ENCODE data around the gene TIAM2. TPM values are rescaled to one million over a fixed set of nuclear protein-coding genes. Genes with fewer than 3 reads are reported as not detected.

The TIAM2 gene
- total RNA-seq, 2 experiments from 2014 or later: 5.4 to 6.2 TPM

GRCh38 chr6:155030148-155030720 is 35.1 kb downstream of the TIAM2 start:
- H3K4me3 ChIP-seq (ENCODE audit: low read depth, low read length, poor library complexity, severe bottlenecking): no peak overlapping the region
- no peaks in the 10 kb centered on the region for H3K36me3 ChIP-seq (ENCODE audit: insufficient read depth, low read length)
- no peaks in the 10 kb centered on the region for H4K20me1 ChIP-seq (ENCODE audit: insufficient read depth, low read length)
- no peaks in the 10 kb centered on the region for H3K9me2 ChIP-seq (ENCODE audit: insufficient read depth, low read length)
- no peaks in the 10 kb centered on the region for H3K79me2 ChIP-seq (ENCODE audit: insufficient read depth, low read depth, low read length)
- H2AFZ ChIP-seq (ENCODE audit: low read length): no peak overlapping the region
- no peaks in the 10 kb centered on the region for H3K9me3 ChIP-seq (ENCODE audit: low read length)
- BruUV-seq (replicated peaks): no TSS peak
- ChIA-PET CTCF (ENCODE audit: unreplicated experiment) (no interaction called here), POLR2A (no interaction called here)
- no peak overlapping the region for H3K27ac ChIP-seq (ENCODE audit: low read depth, low read length, poor library complexity, severe bottlenecking)
- no peak overlapping the region for H3K4me2 ChIP-seq (ENCODE audit: low read length)
- H3K4me1 ChIP-seq (ENCODE audit: insufficient read depth, low read length, poor library complexity, severe bottlenecking): no peaks in the 10 kb centered on the region
- TF ChIP-seq CTCF (conservative IDR thresholded peaks at IDR 0.05; ENCODE audit: low read length): no peak
- no peak for TF ChIP-seq EZH2phosphoT487 (IDR thresholded peaks at IDR 0.05; ENCODE audit: borderline replicate concordance, low read depth, low read length)
- intact Hi-C loops (cut with micrococcal nuclease; ENCODE audit: unreplicated experiment): no loop called here
- DNase-seq (ENCODE audit: low spot score): no peak

GRCh38 chr6:155031091-155031490 is 36.0 kb downstream of the TIAM2 start:
- BruUV-seq (replicated peaks): no TSS peak
- H3K27ac ChIP-seq (ENCODE audit: low read depth, low read length, poor library complexity, severe bottlenecking): no peak overlapping the region
- no peaks in the 10 kb centered on the region for H3K9me2 ChIP-seq (ENCODE audit: insufficient read depth, low read length)
- no peaks in the 10 kb centered on the region for H4K20me1 ChIP-seq (ENCODE audit: insufficient read depth, low read length)
- POLR2A ChIA-PET: no interaction called here
- no peaks in the 10 kb centered on the region for H3K9me3 ChIP-seq (ENCODE audit: low read length)
- H2AFZ ChIP-seq (ENCODE audit: low read length): no peak overlapping the region
- DNase-seq (ENCODE audit: low spot score): no peak
- TF ChIP-seq EZH2phosphoT487 (IDR thresholded peaks at IDR 0.05; ENCODE audit: borderline replicate concordance, low read depth, low read length) (no peak), CTCF (conservative IDR thresholded peaks at IDR 0.05; ENCODE audit: low read length) (no peak)
- H3K4me2 ChIP-seq (ENCODE audit: low read length): no peak overlapping the region
- CTCF ChIA-PET (ENCODE audit: unreplicated experiment): no interaction called here
- no peaks in the 10 kb centered on the region for H3K4me1 ChIP-seq (ENCODE audit: insufficient read depth, low read length, poor library complexity, severe bottlenecking)
- no peaks in the 10 kb centered on the region for H3K36me3 ChIP-seq (ENCODE audit: insufficient read depth, low read length)
- intact Hi-C loops (cut with micrococcal nuclease; ENCODE audit: unreplicated experiment): no loop called here
- H3K79me2 ChIP-seq (ENCODE audit: insufficient read depth, low read depth, low read length): no peaks in the 10 kb centered on the region
- H3K4me3 ChIP-seq (ENCODE audit: low read depth, low read length, poor library complexity, severe bottlenecking): no peak overlapping the region

GRCh38 chr6:155033021-155033791 is 38.1 kb downstream of the TIAM2 start:
- DNase-seq (ENCODE audit: low spot score): no peak
- Histone ChIP-seq H3K4me3 (ENCODE audit: low read depth, low read length, poor library complexity, severe bottlenecking) (no peak overlapping the region), H3K79me2 (ENCODE audit: insufficient read depth, low read depth, low read length) (no peaks in the 10 kb centered on the region), H3K36me3 (ENCODE audit: insufficient read depth, low read length) (no peaks in the 10 kb centered on the region), H3K4me2 (ENCODE audit: low read length) (no peak overlapping the region), H4K20me1 (ENCODE audit: insufficient read depth, low read length) (no peaks in the 10 kb centered on the region), H3K9me3 (ENCODE audit: low read length) (no peaks in the 10 kb centered on the region), H3K9me2 (ENCODE audit: insufficient read depth, low read length) (no peaks in the 10 kb centered on the region), H3K27ac (ENCODE audit: low read depth, low read length, poor library complexity, severe bottlenecking) (no peak overlapping the region), H2AFZ (ENCODE audit: low read length) (no peak overlapping the region), H3K4me1 (ENCODE audit: insufficient read depth, low read length, poor library complexity, severe bottlenecking) (no peaks in the 10 kb centered on the region)
- intact Hi-C loops (cut with micrococcal nuclease; ENCODE audit: unreplicated experiment): no loop called here
- ChIA-PET CTCF (ENCODE audit: unreplicated experiment) (no interaction called here), POLR2A (interaction anchor here (0.6 to 0.7 kb wide), 2 partner anchors 9 to 57 kb away, joined by 4 read pairs; no protein-coding TSS in a partner anchor)
- no TSS peak for BruUV-seq (replicated peaks)
- TF ChIP-seq EZH2phosphoT487 (IDR thresholded peaks at IDR 0.05; ENCODE audit: borderline replicate concordance, low read depth, low read length) (no peak), CTCF (conservative IDR thresholded peaks at IDR 0.05; ENCODE audit: low read length) (no peak)
